ENCODE data around the gene TECPR1.

TECPR1 gene

GRCh38 chr7:98210513-98211220 is 41.4 kb downstream of the TECPR1 start:
- DNase-seq, result no peak

GRCh38 chr7:98209166-98209920 is 42.7 kb downstream of the TECPR1 start:
- no peak for DNase-seq

GRCh38 chr7:98206451-98207330 is 45.3 kb downstream of the TECPR1 start:
- no peak for DNase-seq

GRCh38 chr7:98205162-98205845 is 46.7 kb downstream of the TECPR1 start:
- no peak for DNase-seq

GRCh38 chr7:98204670-98205069 is 47.4 kb downstream of the TECPR1 start:
- DNase-seq, result no peak

GRCh38 chr7:98203964-98204605 is 47.9 kb downstream of the TECPR1 start:
- no peak for DNase-seq

GRCh38 chr7:98203261-98203963 is 48.6 kb downstream of the TECPR1 start:
- DNase-seq, result peak in 1 of 2 donors; percentile 24

- peak; percentile 65 to 81 for DNase-seq
These were observed 49.5 kb downstream of the TECPR1 start for GRCh38 chr7:98202367-98203195.

GRCh38 chr7:98200364-98200763 is 51.7 kb downstream of the TECPR1 start:
- DNase-seq, result no peak

GRCh38 chr7:98199131-98199530 is 52.9 kb downstream of the TECPR1 start:
- DNase-seq, result no peak

GRCh38 chr7:98196706-98197605 is 55.1 kb downstream of the TECPR1 start:
- DNase-seq, result no peak

GRCh38 chr7:98194672-98195457 is 57.2 kb downstream of the TECPR1 start:
- DNase-seq, result no peak

GRCh38 chr7:98194186-98194585 is 57.8 kb downstream of the TECPR1 start:
- DNase-seq, result no peak

GRCh38 chr7:98193474-98194180 is 58.4 kb downstream of the TECPR1 start:
- DNase-seq, result no peak

GRCh38 chr7:98192781-98193457 is 59.1 kb downstream of the TECPR1 start:
- DNase-seq, result no peak

GRCh38 chr7:98191668-98192431 is 60.2 kb downstream of the TECPR1 start:
- no peak for DNase-seq

- DNase-seq, result no peak
These were observed 62.5 kb downstream of the TECPR1 start for GRCh38 chr7:98189559-98189958.
